Fibroblast of lung (primary cell): ENCODE measurements around the gene NEGR1.

ENCODE experiments used
- CTCF ChIP-seq, 2 donors: IDR thresholded peaks in 1 of 2; conservative IDR thresholded peaks in 1 of 2; 1 replicate in 1 of 2; 2 replicates in 1 of 2; pipeline ENCODE4 v1.5.1; 2011 to 2012; ENCODE audit warnings: low read length in 2 of 2, control low read depth in 1 of 2, inconsistent platforms in 1 of 2, low read depth in 1 of 2, mild to moderate bottlenecking in 1 of 2
- EZH2 ChIP-seq: IDR thresholded peaks from 2 replicates; pipeline ENCODE4 v1.5.1; 2012; ENCODE audit warnings: low read length, control low read depth, mild to moderate bottlenecking; ENCODE audit errors: missing control alignments

- TF ChIP-seq CTCF (conservative IDR thresholded peaks at IDR 0.05 in 1 of 2, IDR thresholded peaks at IDR 0.05 in 1 of 2; ENCODE audit: low read depth in 1 of 2, low read length in 2 of 2) (no peak), EZH2 (no peak)
These were observed 400.7 kb downstream of the NEGR1 start for GRCh38 chr1:71881611-71882010.
